ENCODE measurements around the gene CCDC107.

The CCDC107 gene

GRCh38 chr9:35708146-35708545 is 50.1 kb downstream of the CCDC107 start:
- no peak for DNase-seq

GRCh38 chr9:35710818-35711500 is 52.9 kb downstream of the CCDC107 start:
- no peak for DNase-seq
